NCI-H82 (cell line): ENCODE results near the gene TLR10.
"Not testable (repeated sequence)": the region's sequence is repeated elsewhere in the genome, so short reads cannot be mapped to it uniquely, and the experiment has no call there.

ENCODE experiments used
- DNase-seq: peaks from one replicate; lab custom pipeline; 2025; lab: John Stamatoyannopoulos, UW

TLR10 gene, protein sequence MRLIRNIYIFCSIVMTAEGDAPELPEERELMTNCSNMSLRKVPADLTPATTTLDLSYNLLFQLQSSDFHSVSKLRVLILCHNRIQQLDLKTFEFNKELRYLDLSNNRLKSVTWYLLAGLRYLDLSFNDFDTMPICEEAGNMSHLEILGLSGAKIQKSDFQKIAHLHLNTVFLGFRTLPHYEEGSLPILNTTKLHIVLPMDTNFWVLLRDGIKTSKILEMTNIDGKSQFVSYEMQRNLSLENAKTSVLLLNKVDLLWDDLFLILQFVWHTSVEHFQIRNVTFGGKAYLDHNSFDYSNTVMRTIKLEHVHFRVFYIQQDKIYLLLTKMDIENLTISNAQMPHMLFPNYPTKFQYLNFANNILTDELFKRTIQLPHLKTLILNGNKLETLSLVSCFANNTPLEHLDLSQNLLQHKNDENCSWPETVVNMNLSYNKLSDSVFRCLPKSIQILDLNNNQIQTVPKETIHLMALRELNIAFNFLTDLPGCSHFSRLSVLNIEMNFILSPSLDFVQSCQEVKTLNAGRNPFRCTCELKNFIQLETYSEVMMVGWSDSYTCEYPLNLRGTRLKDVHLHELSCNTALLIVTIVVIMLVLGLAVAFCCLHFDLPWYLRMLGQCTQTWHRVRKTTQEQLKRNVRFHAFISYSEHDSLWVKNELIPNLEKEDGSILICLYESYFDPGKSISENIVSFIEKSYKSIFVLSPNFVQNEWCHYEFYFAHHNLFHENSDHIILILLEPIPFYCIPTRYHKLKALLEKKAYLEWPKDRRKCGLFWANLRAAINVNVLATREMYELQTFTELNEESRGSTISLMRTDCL

DNA sequence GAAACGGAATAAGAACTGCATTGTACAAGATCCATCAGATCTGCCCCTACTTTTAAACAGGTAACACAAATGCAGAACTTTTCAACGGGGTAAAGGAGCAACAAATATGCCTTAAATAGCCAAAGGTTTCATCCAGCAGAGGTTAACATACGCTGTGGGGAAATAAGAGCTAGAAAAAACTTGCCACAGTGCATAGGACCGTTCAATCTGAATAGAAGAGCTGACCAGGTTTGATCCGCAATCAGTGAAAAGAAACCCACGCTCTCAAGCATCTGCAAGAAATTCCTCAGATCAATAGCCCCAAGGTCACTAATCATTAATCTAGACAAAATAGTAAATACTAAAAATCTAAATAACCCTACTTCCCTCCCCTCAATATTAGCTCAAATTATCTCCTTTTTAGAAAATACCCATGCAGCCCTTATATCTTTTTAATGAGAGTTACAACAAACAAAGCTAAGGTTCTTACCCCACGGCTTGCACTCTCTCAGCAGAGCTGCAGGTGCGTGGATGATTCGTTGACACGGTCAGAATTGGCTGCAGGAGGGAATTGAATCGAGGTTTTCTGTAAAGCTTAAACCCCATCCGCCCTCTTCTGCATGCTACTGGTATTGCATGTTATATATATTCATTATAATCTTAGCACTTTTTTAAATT is at the start of gene TLR10:
Gene TLR10, minus strand, starts transcription at position 539 of the 657 bp plus-strand sequence. CDS start 7,400 bp downstream, outside the sequence.
- DNase-seq, result peak; percentile 60

DNA sequence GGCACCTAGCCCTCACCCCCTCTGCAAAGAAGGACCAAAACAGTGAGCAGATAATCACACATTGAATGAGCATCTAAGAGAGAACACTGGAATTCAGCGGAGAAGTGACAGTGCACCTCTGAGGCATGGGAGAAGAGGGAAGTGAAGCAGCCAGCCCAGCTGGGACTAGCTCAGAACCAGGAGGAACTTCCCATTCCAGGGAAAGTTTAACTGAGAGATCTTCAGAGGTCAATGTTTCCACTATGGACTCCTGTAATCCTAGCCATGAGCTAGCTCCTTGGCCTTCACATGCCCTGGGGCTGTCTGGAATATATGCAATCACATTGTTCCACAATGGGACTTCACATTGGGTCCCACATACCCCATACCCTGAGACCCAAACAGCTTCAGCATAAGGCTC is 49.4 kb upstream of the TLR10 start:
- DNase-seq, result no peak

DNA sequence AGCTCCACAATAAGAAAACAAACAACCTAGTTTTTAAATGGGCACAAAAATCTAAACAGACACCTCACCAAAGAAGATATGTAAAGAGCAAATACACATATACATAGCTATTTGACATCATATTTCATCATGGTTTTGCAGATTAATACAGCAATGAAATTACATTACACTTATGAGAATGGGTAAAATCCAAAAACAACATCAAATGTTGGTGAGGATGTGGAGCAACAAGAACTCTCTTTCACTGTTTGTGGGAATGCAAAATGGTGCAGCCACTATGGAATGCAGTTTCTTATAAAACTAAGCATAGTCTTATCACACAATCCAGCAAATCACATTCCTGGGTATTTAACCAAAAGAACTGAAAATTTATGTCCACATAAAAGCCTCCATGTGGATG is 48.9 kb upstream of the TLR10 start:
- DNase-seq, result no peak

DNA sequence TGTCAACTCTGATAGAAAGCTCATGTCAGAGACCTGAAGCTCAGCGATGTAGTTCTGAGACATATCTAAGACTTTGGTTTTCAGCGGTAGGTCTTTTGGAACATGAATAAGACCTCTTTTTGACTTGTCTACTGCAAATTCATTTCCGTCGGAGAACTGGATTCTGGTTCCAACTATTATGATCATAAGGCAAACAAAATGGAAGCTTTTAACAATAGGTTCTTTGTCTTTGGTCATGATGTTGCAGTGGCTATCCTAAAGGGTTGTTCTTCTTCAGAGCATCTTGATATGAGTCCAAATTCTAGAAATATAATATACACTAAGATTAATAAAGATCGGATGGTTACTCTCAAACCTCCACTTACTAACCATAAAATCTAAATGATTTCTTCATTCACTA is 46.4 kb upstream of the TLR10 start:
- no peak for DNase-seq

DNA sequence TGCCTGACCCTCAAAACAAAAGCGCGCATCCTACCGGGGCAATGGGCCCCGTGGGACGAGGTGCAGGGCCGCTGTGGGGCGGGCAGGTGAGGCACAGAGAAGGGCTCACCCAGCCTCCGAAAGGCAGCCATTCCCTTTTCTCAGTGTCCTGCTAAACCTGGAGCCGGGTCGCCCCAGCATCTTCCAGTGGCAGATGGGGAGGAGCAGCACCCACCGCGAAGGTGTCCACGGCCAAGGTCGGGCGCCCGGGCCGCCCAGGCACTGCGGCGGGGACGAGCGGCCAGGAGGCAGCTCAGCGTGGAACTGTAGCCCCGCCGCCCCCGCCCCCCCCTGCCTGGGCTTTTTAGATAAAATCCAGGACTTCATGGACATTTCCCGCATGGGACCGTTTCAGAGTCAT is 41.0 kb upstream of the TLR10 start:
- DNase-seq, result no peak

DNA sequence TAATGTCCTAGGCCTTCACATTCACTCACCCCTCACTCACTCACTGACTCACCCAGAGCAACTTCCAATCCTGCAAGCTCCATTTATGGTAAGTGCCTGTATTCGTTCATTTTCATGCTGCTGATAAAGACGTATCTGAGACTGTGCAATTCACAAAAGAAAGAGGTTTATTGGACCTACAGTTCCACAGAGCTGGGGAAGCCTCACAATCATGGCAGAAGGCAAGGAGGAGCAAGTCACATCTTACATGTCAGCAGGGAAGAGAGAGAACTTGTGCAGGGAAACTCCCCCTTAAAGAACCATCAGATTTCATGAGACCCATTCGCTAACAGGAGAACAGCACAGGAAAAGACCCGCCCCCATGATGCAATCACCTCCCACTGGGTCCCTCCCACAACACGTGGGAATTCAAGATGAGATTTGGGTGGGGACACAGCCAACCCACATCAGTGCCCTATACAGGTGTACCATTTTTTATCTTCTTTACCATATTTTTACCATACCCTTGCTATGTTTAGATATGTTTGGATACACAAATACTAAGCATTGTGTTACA is 40.0 kb upstream of the TLR10 start:
- DNase-seq, result no peak

DNA sequence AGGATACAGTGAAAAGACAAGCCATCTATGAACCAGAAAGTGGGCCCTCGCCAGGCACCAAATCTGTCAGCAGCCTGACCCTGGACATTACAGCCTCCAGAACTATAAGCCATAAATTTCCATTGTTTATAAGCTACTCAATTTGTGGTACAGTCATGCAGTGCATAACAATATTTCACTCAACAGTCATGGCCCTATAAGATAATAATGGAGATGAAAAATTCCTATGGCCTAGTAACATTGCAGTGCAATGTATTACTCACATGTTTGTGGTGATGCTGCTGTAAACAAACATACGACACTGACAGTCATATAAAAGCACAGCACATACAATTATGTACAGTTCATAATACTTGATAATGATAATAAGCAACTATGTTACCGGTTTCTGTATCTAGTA is 38.9 kb upstream of the TLR10 start:
- DNase-seq, result no peak

DNA sequence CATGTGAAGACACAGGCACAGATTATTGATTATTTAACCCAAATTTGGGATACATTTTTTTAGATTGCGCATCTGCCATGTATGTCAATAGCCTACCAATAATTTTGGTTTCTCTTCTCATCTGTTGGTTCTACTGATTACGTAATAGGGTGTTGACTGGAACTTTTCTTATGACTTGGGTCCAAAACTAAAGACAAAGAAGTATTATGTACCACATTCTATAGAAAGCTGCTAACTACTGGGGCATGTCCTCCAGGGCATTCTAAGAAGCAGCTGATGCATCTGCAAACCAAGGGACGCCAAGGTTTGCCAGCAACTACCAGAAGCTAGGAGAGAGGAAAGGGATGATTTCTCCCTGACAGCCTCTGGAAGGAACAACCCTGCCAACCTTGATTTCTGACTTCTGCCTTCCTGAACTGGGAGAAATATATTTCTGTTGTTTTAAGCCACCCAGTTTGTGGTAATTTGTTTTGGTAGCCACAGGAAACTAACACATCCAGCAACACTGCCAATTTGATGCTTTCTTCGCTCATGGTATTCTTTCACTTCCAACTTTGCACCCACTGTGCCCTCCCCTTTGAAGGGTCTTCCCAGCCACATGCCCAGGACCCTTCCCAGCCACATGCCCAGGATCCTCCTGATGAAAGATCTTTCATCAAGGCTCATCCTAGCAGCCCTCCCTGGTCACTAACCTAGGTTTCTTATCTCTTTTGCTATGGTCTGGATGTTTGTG is 37.7 kb upstream of the TLR10 start:
- no peak for DNase-seq

DNA sequence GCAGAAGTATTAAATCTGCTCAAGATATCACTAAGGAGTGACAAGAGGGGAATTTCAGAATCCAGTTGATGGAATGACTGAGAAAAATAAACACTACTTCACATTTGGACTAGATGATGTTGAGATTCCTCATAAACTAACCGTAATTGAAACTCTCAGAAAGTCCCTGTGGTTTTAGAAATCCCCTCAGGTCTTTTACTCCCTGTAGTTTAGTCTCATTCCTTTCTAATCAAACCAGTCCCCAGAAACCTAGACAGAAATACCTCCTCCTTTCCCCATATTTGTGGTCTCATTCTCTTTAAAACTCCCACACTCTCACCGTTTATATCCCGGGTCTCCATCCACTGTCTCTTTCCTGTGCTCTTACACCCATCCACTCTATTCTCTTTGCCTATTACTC is 36.8 kb upstream of the TLR10 start:
- no peak for DNase-seq

DNA sequence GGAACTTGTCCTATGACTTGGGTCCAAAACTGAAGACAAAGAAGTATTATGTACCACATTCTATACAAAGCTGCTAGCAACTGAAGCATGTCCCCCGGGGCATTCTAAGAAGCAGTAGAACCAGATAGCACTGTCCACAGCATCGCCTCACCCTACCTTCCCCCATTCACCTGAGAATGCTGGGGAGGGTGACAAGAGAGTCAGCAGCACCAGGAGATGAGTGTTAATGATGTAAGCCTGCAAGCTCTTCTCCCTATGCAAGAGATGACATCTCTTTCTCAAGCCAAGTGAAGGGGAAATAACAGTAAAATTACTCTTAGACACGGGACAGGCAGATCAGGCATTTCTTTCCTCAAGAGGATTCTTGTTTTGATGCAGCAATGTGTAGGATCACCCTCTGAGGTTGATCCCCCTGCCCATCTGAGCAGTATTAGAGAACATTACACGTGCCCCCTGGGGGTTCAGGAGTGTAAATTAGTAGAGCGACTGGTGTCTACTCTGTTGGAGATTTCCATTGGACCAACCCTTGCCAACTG is 35.7 kb upstream of the TLR10 start:
- no peak for DNase-seq

DNA sequence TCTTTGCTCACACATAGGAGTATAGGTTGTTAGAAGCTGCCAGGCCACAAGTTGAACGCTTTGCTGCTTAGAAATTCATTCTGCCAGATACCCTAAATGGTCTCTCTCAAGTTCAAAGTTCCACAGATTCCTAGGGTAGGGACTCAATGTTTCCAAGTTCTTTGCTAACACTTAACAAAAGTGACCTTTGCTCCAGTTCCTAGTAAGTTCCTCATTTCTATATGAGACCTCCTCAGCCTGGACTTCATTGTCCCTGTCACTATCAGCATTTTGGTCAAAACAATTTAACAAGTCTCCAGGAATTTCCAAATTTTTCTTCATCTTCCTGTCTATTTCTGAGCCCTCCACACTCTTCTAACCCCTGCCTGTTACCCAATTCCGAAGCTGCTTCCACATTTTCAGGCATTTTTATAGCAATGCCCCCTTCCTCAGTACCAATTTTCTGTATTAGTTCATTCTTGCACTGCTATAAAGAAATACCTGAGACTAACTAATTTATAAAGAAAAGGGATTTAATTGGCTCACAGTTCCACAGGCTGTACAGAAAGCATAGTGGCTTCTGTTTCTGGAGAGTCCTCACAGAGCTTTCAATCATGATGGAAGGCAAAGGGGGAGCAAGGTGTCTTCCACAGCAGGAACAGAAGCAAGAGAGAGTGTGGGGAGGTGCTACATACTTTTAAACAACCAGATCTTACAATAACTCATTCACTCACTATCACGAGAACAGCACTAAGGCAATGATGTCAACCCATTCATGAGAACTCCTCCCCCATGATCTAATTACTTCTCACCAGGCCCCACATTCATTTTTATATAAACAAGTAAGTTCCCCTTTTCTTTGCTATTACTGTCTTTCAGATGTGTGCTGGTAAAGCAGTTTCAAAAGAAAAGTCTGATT is 33.3 kb upstream of the TLR10 start:
- no peak for DNase-seq

DNA sequence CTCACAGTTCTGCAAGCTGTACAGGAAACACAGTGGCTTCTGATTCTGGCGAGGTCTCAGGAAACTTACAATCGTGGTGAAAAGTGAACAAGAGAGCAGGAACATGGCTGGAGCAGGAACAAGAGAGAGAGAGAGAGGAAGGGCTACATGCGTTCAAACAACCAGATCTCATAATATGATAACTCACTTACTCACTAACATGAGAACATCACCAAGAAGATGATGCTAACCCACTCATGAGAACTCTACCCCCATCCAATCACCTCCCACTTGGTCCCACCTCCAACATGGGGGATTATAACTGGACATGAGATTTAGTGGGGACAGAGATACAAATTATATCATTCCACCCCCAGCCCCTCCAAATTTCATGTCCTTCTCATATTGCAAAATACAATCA is 31.6 kb upstream of the TLR10 start:
- no peak for DNase-seq

DNA sequence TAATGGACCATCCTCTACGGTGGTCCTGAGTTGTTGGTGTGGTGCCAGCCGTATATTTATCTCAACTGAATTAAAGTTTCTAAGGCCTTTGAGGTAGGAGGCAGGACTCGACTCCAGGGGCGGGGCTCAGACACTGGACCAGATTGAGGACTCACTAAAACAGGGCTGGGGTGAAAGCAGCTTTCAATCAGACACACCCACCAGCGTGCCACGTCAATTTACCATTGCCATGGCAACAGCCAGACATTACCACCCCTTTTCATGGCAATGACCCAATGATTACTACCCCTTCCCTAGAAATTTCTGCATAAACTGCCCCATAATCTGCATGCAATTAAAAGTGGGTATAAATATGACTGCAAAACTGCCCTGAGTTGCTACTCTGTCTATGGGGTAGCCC is 28.5 kb upstream of the TLR10 start:
- no peak for DNase-seq

DNA sequence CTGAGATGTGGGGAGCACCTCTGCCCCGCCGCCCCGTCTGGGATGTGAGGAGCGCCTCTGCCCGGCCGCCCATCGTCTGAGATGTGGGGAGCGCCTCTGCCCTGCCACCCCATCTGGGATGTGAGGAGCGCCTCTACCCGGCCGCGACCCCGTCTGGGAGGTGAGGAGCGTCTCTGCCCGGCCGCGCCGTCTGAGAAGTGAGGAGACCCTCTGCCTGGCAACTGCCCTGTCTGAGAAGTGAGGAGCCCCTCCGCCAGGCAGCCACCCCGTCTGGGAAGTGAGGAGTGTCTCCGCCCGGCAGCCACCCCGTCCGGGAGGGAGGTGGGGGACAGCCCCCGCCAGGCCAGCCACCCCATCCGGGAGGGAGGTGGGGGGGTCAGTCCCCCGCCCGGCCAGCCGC is 24.7 kb upstream of the TLR10 start:
- DNase-seq, result not testable (repeated sequence)

DNA sequence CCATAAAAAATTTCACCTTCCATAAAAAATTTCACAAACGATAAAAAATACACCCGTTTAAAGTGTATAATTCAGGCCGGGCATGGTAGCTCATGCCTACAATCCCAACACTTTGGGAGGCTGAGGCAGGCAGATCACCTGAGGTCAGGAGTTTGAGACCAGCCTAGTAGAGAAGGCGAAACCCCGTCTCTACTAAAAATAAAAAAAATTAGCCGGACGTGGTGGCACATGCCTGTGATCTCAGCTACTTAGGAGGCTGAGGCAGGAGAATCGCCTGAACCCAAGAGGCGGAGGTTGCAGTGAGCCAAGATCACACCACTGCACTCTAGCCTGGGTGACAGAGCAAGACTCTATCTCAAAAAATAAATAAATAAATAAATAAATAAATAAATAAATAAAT is 23.5 kb upstream of the TLR10 start:
- DNase-seq, result not testable (repeated sequence)

DNA sequence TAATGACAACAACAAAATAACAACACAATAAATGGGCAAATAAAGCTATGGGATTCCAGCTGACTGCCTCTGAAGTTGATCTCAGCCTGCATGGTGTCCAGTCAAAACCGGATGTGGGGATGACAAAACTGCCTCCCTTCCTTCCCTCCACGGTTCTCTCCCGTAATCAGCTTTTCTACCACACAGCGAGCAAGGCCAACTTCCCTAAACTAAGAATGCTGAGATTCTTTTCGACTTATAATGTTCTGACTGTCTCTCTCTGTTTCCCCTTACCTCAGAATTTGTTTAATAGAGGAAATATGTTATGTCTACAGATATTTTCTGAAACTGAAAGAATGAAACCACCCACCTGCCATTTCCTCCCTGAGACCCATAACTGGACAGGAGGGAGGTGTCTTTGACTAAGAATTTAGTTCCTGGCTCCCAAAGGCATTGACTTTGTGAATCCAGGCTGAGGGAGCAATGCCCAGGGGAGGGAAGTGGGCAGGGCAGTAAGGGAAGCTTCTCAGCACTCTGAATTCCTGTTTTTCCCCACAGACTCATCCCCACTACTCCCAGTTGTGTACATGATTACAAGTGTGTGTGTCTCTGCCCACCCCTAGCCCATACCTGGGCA is 22.8 kb upstream of the TLR10 start:
- DNase-seq, result no peak

DNA sequence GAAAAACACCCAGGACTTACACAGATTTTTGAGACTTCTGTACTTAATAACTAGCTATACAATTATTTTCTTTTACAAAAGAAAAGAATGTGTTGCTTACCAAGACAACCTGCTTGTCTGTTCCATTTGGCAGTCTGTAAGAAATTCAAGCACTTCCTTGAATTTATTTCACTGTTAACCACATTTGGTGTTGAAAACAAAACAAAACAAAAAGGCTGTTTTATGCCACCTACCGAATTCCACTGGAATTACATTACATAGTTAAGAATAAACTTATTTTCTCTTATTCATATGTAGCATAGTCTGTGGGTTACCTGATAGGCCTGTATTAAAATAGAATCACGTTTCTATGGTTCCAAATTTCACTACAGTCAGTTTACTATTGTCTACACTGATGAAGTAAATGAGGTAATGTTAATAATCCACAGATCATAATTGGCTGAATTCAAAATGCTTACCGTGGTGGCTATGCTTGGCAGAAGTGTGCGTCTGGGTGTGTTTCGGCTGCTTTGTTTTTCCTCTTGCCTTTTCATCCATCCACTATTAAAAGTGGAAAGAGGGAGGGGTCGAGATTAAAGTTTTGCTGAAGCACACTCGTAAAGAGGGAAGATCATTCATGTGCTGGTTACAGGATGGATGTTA is 22.0 kb upstream of the TLR10 start, which contains the start of gene TLR1:
Gene TLR1, minus strand, starts transcription at position 138 of the 642 bp plus-strand sequence. CDS start 5,960 bp downstream, outside the sequence.
- DNase-seq, result peak; percentile 5

DNA sequence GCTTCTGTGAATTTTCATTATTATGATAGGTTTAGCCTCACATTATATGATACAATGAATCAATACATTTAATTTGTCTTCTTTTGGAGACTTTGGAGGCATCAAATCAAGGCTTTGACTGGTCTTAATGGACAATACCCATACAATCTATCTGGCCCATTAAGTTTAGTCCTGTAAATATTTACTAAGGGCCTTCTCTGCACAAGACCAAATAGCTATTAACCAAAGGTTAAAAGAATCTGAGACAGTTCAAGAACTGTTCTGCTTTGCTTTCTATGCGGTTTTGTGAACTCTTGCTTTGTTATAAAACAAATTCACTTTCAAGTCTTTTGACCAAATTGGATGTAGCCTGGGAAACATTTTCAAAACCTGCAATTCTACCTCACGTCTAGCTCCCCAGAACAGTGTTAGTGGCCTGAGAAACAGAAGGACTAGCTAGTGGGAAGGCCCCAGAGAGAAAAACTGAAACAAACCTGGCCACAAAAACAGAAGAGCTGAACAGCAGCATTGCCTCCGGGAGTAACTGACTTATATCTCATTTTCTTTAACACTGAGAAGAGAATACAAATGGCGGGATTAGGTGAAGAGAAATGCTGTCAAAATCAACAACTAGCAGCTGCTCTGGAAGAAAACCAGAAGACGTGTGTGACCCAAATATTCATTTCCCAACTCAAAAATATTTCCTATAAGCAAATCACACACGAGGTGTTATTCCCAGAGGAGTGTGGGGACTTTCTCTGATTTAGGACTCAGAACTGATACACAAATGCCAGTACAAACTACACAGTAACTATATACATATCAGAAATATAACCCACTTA is 21.3 kb upstream of the TLR10 start:
- no peak for DNase-seq
